ENCODE results near the gene CAMSAP1.

CAMSAP1 gene

GRCh38 chr9:135939351-135940265 lies 32.3 kb upstream of the CAMSAP1 start:
- intact Hi-C loops (cut with DNase I), result no loop called here

DNA sequence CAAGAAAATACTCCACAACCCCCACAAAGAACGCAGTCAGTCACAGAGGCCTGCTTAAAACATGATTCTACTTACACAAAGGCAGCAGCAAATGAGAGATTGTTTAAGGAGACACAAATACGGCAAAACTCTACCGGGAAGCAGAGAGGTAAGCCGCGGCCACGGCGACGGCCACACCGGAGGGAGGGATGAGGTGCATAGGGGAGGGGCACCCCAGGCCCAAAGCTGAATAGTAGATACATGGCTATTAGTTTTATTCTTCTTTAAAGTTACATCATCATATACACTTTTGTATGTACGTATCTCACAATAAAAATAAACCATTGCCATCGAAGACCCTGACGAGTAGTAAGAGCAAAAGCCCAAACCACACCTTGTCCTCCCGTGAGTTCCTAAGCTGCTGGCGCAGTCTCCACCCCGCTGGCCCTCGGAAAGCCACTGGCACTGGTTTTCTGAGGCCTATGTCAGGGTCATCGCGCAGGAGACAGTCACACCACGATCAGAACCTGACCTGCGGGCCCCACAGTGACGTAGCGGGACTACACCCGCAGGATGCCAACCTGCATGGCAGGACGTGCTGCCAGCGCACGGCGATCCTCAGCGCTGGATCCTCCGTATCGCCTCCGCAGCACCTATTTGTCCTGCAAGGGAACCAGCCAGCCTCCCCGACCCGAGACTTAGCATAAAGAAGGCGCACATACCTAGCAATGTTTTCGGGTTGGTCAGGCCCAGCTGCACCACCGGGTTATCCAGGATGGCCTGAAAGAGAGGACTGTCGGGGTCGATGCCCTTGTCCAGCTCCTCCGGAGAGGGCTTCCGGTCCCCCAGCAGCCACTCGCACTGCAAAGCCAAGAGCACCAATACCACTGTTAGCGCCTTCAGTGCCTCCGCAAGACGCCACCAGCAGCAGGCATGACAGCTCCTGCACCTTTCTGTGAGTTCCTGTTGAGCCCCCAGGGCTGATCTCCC lies 30.5 kb upstream of the CAMSAP1 start:
- DNase-seq, result peak in 2 of 10 donors; percentile 62 to 66
- intact Hi-C loops (cut with DNase I), result no loop called here

More at GRCh38 chr9:135939351-135940265, 32.3 kb upstream of the CAMSAP1 start:
- peak in 2 of 10 donors; percentile 21 to 55 for DNase-seq

DNA sequence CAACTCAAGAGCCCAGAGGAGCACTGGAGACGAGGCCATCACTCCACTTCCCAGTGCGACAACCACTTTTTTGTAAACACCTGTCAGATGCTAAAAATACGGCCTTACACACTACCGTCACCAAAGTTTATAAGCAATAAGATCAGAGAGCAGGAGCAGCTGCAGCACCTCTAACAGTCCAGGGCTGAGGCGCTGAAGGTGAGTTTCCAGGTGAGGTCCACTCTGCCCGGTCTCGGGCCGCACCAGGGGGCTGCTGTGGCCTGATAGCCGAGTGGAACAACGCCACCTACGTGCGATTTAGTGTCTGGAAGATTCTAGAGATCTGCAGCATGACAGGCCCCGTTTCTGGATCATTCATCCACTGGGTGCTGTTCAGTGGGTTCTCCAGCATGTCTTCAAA lies 25.8 kb upstream of the CAMSAP1 start:
- DNase-seq, result peak in 3 of 10 donors; percentile 9 to 58 (median 50)
- intact Hi-C loops (cut with DNase I), result no loop called here

- intact Hi-C loops (cut with DNase I), result no loop called here
- DNase-seq, result peak in 3 of 10 donors; percentile 64 to 74 (median 67)
Measured at GRCh38 chr9:135932656-135933055, 25.3 kb upstream of the CAMSAP1 start.

DNA sequence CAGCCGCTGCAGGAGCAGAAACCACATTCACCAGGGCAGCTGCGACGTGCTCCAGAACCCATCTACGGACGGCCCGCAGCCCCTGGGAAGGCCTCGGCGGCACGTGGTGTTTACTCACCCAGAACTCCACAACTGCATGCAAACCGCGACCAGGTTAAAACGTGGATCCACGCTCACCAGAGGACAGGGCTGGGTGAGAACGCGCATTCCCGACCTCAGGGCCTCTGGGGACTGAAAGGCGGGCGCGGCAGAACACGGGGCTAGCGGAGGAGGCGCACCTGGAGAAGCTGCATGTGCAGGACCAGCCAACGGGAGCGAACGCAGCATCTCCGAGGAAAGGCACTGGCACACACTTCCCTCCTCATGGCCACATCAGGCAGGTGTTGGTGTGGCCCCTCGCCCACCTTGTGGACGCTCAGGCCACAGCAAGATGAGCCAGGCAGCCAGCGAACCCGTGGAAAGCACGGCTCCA lies 24.0 kb upstream of the CAMSAP1 start:
- peak in 4 of 10 donors; percentile 10 to 78 (median 62) for DNase-seq
- intact Hi-C loops (cut with DNase I), result no loop called here

DNA sequence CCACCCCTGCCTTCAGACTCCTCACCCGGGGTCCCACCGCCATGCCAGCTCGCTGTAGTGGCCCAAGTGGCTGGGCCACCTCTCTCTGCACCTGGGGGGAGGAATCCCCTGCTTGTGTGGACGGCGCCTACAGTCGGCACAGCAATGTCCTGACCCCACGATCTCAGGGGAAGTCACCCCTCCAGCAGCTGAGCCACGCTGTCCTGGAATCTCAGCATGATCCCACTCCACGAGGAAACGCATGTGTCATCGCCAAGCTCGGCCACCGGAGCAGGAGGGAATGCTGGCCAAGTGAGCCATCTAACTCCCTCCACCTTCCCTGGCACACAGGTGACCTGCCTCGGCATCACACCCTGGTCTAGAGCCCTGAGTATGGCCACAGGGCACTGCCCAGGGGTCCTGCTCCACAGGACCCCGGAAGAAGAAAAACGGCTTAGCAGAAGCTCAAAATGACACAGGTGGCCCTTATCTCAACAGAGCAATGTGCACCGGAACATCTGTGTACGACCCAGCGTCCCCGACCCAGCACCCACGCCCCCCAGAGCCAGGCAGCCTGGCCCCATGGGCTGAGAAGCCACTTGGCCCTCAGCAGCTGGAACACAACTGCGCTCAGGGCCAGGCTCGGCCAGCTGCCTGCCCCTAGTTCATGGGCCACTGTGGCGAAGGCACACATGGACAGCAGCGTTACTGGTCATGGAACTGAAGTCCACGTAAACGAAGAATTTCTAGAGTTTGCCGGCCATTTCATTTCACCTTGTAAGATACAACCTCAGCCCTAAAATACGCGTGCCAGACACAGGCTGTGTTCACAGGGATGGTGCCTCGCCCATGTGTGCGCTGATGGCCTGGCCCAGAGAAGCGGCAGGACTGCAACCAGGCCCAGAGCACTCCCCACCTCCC lies 23.4 kb upstream of the CAMSAP1 start:
- intact Hi-C loops (cut with DNase I), result no loop called here
- peak in 4 of 10 donors; percentile 6 to 68 (median 50) for DNase-seq

DNA sequence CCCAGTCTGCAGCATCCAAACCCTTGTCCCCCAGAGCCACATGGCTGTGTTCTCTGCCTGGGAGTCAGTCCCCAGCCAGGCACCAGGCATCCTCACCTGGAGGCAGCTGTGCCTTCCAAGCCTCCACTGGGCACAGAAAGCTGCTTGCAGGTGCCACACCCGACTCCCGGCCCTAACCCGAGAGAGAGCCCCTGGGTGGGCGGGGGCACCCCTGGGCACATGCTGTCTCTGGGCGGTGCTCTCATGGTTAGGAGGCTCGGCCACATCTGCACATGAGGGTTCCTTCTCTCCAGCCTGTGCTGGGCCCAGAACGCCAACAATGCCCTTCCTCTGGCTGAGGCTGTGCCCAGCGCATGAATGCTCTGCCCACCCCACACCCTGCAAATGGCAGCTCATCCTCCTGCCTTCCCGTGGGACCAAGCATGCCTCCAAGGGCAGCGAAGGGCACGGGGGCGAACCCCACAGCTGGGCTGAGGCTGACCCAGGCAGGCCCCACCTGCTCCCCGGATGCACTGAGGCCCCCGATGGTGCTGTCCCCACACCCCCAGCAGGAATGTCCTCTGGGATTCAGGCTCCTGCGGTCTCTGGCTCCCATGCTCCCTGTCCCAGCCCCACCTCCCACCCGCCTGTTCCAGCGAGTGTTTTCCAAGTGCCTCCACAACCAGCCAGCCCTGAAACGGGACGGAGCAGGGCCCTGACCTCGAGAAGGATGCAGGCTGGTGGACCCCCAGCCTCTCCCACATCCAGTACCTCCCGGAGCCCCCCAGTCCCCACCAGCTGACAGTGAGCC lies 22.5 kb upstream of the CAMSAP1 start:
- intact Hi-C loops (cut with DNase I), result no loop called here
- DNase-seq, result peak in 4 of 10 donors; percentile 8 to 72 (median 49)

- DNase-seq, result peak in 3 of 10 donors; percentile 41 to 82 (median 62)
- intact Hi-C loops (cut with DNase I), result no loop called here
Measured at GRCh38 chr9:135928731-135929655, 21.6 kb upstream of the CAMSAP1 start.

DNA sequence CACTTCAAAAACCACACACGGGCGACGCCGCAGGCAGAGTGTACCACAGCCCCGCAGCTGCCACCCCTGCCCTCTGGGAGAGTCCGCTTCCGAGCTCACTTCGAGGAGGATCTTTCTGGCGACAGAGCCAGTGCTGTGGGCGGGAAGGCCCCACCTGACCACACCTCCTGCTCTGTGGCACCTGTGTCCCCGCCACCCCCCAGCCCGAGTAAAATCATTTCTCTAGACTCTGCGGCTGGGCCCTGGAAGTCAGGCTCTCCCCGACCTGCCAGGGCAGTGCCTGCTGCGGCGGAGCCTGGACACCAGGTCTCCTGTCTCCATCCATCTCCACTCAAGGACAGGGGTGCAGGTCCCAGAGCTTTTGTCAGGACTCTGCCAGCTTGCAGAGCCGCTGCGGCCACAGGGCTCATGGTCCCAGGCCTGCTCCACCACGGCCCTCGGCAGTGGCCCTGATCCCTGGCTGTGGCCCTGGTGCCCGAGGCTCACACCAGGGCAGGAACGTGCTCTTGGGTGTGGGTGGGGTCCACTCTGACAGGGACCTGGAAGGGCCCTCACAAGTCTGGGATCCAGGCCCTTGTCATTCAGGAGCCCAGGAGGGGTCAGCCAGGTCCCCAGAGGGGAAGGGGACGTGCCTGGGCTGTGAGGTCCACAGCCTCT lies 20.9 kb upstream of the CAMSAP1 start:
- DNase-seq, result peak in 3 of 10 donors; percentile 55 to 60 (median 59)
- intact Hi-C loops (cut with DNase I), result no loop called here

DNA sequence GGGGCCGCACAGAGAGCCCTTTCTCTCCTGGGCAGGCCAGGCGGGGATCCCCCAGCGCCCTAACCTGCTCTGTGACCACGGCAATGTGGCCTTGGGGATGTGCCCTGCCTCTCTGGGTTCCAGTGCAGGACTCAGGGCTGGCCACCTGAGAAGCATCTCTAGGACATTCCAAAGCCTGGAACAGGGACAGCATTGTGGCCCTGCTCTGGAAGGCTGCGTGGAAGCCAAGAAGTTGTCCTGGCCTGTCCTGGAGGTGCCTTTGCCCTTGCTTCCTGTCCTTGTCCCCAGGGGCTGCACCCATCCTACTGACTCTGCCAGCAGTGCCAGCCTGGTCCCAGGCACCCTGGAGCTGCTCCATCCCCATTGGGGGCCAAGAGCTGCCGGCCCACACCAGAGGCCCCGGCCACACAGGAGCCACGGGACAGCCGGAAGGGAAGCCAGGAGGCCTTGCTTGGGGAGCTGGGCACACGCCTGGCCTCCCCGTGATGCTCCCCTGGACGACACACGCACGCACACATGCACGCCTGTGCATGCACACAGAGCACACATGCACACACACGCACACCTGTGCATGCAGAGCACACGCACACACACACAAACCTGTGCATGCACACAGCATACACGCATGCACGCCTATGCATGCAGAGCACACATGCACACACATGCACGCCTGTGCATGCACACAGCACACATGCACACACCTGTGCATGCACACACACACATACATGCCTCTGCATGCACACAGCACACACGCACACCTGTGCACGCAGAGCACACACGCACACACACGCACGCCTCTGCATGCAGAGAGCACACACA lies 20.1 kb upstream of the CAMSAP1 start:
- intact Hi-C loops (cut with DNase I), result no loop called here
- peak in 3 of 10 donors; percentile 43 to 66 (median 52) for DNase-seq

GRCh38 chr9:135926402-135927194 lies 19.3 kb upstream of the CAMSAP1 start:
- intact Hi-C loops (cut with DNase I), result no loop called here
- peak in 2 of 10 donors; percentile 43 to 67 for DNase-seq

GRCh38 chr9:135925496-135926133 lies 18.3 kb upstream of the CAMSAP1 start:
- peak in 5 of 10 donors; percentile 29 to 86 (median 72) for DNase-seq
- intact Hi-C loops (cut with DNase I), result no loop called here

DNA sequence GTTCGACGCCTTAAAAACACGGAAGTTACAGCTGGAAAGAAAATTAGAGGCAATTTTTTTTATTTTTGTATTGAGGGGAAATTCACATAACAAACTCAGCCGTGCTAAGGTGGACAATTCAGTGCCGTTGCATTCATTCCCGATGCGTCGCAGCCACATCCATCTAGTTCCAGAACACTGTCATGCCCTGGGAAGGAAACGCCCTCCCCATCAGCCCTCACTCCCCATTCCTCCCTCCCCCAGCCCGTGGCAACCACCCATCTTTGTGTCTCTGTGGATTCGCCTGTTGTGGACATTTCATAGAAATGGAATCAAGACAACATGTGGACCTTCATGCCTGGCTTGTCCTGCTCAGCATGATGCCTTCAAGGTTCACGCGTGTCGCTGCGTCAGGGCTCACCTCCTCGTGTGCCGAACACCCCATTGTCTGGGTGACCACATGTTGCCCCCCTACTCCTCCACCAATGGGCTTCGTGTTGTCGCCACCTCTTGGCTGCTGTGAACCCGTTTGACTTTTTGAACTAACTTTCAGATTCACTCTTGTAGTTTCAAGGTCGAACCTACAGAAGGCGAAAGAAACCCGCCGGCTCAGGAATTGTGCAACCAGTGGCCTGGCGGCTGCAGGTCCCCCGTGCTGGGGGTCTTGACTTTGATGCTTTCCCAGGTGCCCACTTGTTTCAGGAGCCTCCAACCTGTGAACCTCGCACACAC lies 17.4 kb upstream of the CAMSAP1 start:
- DNase-seq, result peak in 3 of 10 donors; percentile 55 to 74 (median 68)
- intact Hi-C loops (cut with DNase I), result no loop called here

- intact Hi-C loops (cut with DNase I), result no loop called here
- peak in 2 of 10 donors; percentile 25 to 36 for DNase-seq
Measured at GRCh38 chr9:135923508-135923907, 16.2 kb upstream of the CAMSAP1 start.
